Measurements from ENCODE around the gene PIK3AP1.
"Not testable (repeated sequence)": the region's sequence is repeated elsewhere in the genome, so short reads cannot be mapped to it uniquely, and the experiment has no call there.

Gene PIK3AP1

GRCh38 chr10:96747734-96748550 is 27.6 kb upstream of the PIK3AP1 start:
- Histone ChIP-seq H3K4me1 (ENCODE audit: insufficient read depth, low read length) (no peaks in the 10 kb centered on the region), H3K36me3 (ENCODE audit: insufficient read depth, low read length) (no peaks in the 10 kb centered on the region), H3K27me3 (ENCODE audit: control insufficient read depth in 1 of 2, insufficient read depth in 2 of 2, low read length in 2 of 2) (no peaks in the 10 kb centered on the region), H3K4me3 (ENCODE audit: low read depth in 1 of 2, low read length in 2 of 2) (no peak overlapping the region), H3K27ac (ENCODE audit: low read depth, low read length) (no peak overlapping the region), H3K9me3 (ENCODE audit: low read length) (no peaks in the 10 kb centered on the region), H3K9ac (ENCODE audit: low read length) (no peak overlapping the region)

DNA sequence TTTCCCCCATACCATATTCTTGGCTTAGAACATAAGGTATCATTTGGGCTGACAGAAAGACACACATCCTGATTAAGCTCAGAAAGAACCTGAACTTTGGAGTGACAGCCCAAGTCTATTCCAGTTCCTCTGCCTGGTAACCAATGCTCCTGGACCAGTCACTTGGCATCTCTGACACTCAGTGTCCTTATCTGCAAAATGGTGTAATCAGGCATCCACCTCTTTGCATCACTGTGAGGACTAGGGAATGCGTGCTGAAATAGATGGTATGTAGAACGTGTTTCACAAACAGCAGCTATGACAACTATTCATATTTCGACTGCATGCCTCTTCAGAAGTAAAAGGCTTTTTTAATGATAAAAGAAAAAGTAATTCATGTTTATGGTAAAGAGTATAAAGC is 26.2 kb upstream of the PIK3AP1 start:
- Histone ChIP-seq H3K4me3 (ENCODE audit: low read depth in 1 of 2, low read length in 2 of 2) (no peak overlapping the region), H3K27ac (ENCODE audit: low read depth, low read length) (no peak overlapping the region), H3K9ac (ENCODE audit: low read length) (no peak overlapping the region), H3K36me3 (ENCODE audit: insufficient read depth, low read length) (no peaks in the 10 kb centered on the region), H3K27me3 (ENCODE audit: control insufficient read depth in 1 of 2, insufficient read depth in 2 of 2, low read length in 2 of 2) (no peaks in the 10 kb centered on the region), H3K9me3 (ENCODE audit: low read length) (no peaks in the 10 kb centered on the region), H3K4me1 (ENCODE audit: insufficient read depth, low read length) (no peaks in the 10 kb centered on the region)

GRCh38 chr10:96745950-96746349 is 25.6 kb upstream of the PIK3AP1 start:
- Histone ChIP-seq H3K9ac (ENCODE audit: low read length) (no peak overlapping the region), H3K9me3 (ENCODE audit: low read length) (no peaks in the 10 kb centered on the region), H3K4me3 (ENCODE audit: low read depth in 1 of 2, low read length in 2 of 2) (no peak overlapping the region), H3K27ac (ENCODE audit: low read depth, low read length) (no peak overlapping the region), H3K27me3 (ENCODE audit: control insufficient read depth in 1 of 2, insufficient read depth in 2 of 2, low read length in 2 of 2) (no peaks in the 10 kb centered on the region), H3K4me1 (ENCODE audit: insufficient read depth, low read length) (no peaks in the 10 kb centered on the region), H3K36me3 (ENCODE audit: insufficient read depth, low read length) (no peaks in the 10 kb centered on the region)

DNA sequence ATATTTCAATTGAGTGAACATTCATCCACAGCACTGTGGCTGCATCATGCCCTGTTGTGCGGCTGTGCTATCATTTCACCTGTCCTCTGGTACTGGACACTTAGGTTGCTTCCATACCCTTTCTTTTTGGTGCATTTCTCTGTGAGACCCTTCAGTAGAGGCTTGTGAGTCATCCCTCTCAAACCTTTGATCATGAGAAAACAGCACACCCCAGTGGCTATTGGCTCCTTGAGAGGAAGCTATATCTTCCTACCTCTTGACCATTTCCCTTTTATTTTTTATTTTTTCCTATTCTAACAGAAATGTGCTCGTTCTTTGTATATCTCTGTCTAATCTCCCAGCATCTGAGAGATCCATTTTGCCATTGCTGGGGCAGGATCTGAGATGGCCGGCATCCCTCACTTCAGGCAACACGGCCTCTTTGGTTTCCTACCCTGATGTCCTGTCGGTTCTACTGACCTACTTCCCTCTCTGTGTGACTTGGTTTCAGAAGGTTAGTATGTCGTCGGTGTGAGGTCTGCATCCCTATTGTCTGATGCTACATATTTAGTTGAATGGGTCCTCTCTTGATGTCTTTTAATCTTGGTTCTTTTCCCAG is 23.8 kb upstream of the PIK3AP1 start:
- Histone ChIP-seq H3K9me3 (ENCODE audit: low read length) (no peaks in the 10 kb centered on the region), H3K36me3 (ENCODE audit: insufficient read depth, low read length) (no peaks in the 10 kb centered on the region), H3K27ac (ENCODE audit: low read depth, low read length) (no peak overlapping the region)

GRCh38 chr10:96741557-96741956 is 21.2 kb upstream of the PIK3AP1 start:
- not testable (repeated sequence) for H3K27ac ChIP-seq (ENCODE audit: low read depth, low read length); H3K4me1 ChIP-seq (ENCODE audit: insufficient read depth, low read length); H3K9ac ChIP-seq (ENCODE audit: low read length); H3K36me3 ChIP-seq (ENCODE audit: insufficient read depth, low read length); H3K4me3 ChIP-seq (ENCODE audit: low read depth in 1 of 2, low read length in 2 of 2); H3K27me3 ChIP-seq (ENCODE audit: control insufficient read depth in 1 of 2, insufficient read depth in 2 of 2, low read length in 2 of 2); H3K9me3 ChIP-seq (ENCODE audit: low read length)

More for the DNA sequence above, 23.8 kb upstream of the PIK3AP1 start:
- no peaks in the 10 kb centered on the region for H3K27me3 ChIP-seq (ENCODE audit: control insufficient read depth in 1 of 2, insufficient read depth in 2 of 2, low read length in 2 of 2)
- H3K4me1 ChIP-seq (ENCODE audit: insufficient read depth, low read length), result no peaks in the 10 kb centered on the region
- H3K9ac ChIP-seq (ENCODE audit: low read length), result no peak overlapping the region
- no peak overlapping the region for H3K4me3 ChIP-seq (ENCODE audit: low read depth in 1 of 2, low read length in 2 of 2)

DNA sequence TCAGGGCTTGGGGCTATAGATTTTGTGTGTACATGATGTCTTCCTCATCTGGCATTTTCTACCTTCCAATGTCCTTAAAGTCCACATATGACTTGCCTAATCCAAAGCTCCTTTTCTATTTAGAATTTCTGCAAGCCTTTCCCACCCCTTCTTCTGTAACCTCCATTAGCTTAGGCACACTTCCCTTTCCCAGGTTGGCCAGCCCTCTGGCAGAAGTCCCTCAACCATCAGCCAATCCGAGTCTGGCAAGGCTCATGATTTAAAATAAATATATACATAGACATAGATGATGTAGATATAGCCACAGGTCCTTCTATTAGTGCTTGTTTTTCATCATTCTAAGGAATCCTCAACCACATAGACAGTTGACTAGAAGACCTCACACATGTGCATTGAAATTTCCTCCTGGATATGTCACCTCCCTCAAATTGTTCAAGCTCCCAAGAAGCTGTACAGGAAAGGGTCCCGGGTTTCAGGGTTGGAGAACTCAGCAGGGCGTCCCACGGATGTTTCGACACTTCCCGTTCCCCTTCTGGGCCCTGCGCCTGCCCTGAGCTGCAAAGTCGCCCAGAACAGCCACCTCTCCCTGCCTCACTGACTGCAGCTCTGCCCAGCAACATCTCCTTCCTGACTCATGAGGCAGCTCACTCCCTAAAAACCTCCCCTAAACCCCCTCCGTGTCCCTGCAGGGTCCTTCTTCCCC is 20.4 kb upstream of the PIK3AP1 start:
- Histone ChIP-seq H3K4me1 (ENCODE audit: insufficient read depth, low read length) (no peaks in the 10 kb centered on the region), H3K27ac (ENCODE audit: low read depth, low read length) (no peak overlapping the region), H3K27me3 (ENCODE audit: control insufficient read depth in 1 of 2, insufficient read depth in 2 of 2, low read length in 2 of 2) (no peaks in the 10 kb centered on the region), H3K36me3 (ENCODE audit: insufficient read depth, low read length) (no peaks in the 10 kb centered on the region), H3K4me3 (ENCODE audit: low read depth in 1 of 2, low read length in 2 of 2) (no peak overlapping the region), H3K9ac (ENCODE audit: low read length) (no peak overlapping the region), H3K9me3 (ENCODE audit: low read length) (no peaks in the 10 kb centered on the region)

DNA sequence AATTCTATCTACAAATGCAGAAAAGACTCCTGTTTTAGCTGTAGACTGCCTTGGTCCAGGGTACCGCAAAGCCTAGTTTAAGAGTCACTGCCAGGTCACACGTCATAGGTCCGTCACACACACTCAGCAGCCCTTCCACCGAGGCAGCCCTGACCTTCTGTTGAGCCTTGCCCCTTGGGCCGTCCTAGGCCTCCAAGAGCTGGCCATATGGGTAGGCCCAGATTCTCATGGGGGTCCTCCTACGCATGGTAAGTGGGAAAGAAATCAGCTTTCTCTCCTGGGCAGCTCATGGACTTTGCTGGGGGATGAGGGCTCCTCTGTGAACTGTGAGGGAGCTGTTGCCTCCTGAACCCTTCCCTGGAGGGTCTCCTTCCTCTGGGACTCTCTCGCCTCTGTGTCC is 19.8 kb upstream of the PIK3AP1 start:
- Histone ChIP-seq H3K4me3 (ENCODE audit: low read depth in 1 of 2, low read length in 2 of 2) (no peak overlapping the region), H3K27me3 (ENCODE audit: control insufficient read depth in 1 of 2, insufficient read depth in 2 of 2, low read length in 2 of 2) (no peaks in the 10 kb centered on the region), H3K9me3 (ENCODE audit: low read length) (no peaks in the 10 kb centered on the region), H3K36me3 (ENCODE audit: insufficient read depth, low read length) (no peaks in the 10 kb centered on the region), H3K9ac (ENCODE audit: low read length) (no peak overlapping the region), H3K27ac (ENCODE audit: low read depth, low read length) (no peak overlapping the region), H3K4me1 (ENCODE audit: insufficient read depth, low read length) (no peaks in the 10 kb centered on the region)

- not testable (repeated sequence) for H3K9me3 ChIP-seq (ENCODE audit: low read length); H3K9ac ChIP-seq (ENCODE audit: low read length); H3K27ac ChIP-seq (ENCODE audit: low read depth, low read length); H3K36me3 ChIP-seq (ENCODE audit: insufficient read depth, low read length); H3K4me3 ChIP-seq (ENCODE audit: low read depth in 1 of 2, low read length in 2 of 2); H3K4me1 ChIP-seq (ENCODE audit: insufficient read depth, low read length); H3K27me3 ChIP-seq (ENCODE audit: control insufficient read depth in 1 of 2, insufficient read depth in 2 of 2, low read length in 2 of 2)
Measured at GRCh38 chr10:96737307-96737902, 17.1 kb upstream of the PIK3AP1 start.

DNA sequence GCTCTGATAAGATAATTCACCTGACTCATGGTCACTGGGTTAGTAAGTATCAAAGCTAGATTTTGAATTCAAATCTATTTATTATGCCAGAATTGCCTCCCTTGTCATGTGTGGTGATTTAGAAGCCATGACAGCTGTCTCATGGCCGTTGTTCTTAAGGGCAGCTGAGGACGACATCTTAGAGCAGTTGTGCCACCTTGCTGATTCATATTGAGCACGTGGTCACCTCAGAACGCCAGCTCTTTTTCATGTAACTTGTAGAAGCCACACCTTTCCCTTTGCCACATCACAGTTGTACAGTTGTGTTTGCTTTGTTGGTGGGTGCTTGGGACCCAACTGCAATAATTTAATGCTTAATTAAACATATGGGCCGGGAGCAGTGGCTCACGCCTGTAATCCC is 4.3 kb upstream of the PIK3AP1 start:
- H3K9me3 ChIP-seq (ENCODE audit: low read length), result no peaks in the 10 kb centered on the region
- no peak overlapping the region for H3K9ac ChIP-seq (ENCODE audit: low read length)
- peaks cover 5 to 7% of the 10 kb centered on the region in 2 donors for H3K27me3 ChIP-seq (ENCODE audit: control insufficient read depth in 1 of 2, insufficient read depth in 2 of 2, low read length in 2 of 2)
- no peak overlapping the region for H3K27ac ChIP-seq (ENCODE audit: low read depth, low read length)
- peaks cover 9% of the 10 kb centered on the region for H3K4me1 ChIP-seq (ENCODE audit: insufficient read depth, low read length)
- H3K36me3 ChIP-seq (ENCODE audit: insufficient read depth, low read length), result no peaks in the 10 kb centered on the region
- H3K4me3 ChIP-seq (ENCODE audit: low read depth in 1 of 2, low read length in 2 of 2), result no peak overlapping the region

DNA sequence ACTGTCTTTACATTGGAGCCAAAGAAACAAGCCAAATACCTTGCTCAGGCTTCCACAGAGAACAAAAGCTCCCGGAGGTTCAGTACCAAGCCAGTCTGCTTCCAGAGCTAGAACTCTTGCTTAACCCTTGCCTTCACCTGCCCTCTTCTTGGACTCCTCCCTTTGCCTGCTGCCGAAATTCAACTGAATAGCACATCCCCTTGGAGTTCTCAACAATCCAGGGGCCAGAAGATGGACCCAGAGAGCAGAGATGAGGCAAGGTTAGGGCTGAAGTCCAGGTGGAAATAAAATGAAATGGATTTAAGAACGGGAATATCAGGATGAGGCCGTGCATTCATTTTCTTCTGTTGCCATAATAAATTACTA is 876 bp upstream of the PIK3AP1 start:
- Histone ChIP-seq H3K27ac (ENCODE audit: low read depth, low read length) (no peak overlapping the region), H3K36me3 (ENCODE audit: insufficient read depth, low read length) (no peaks in the 10 kb centered on the region), H3K9ac (ENCODE audit: low read length) (no peak overlapping the region), H3K4me1 (ENCODE audit: insufficient read depth, low read length) (peaks cover 9% of the 10 kb centered on the region), H3K4me3 (ENCODE audit: low read depth in 1 of 2, low read length in 2 of 2) (peak overlapping the region in 1 of 2 donors; percentile 63), H3K9me3 (ENCODE audit: low read length) (no peaks in the 10 kb centered on the region), H3K27me3 (ENCODE audit: control insufficient read depth in 1 of 2, insufficient read depth in 2 of 2, low read length in 2 of 2) (peaks cover 5 to 7% of the 10 kb centered on the region in 2 donors)

DNA sequence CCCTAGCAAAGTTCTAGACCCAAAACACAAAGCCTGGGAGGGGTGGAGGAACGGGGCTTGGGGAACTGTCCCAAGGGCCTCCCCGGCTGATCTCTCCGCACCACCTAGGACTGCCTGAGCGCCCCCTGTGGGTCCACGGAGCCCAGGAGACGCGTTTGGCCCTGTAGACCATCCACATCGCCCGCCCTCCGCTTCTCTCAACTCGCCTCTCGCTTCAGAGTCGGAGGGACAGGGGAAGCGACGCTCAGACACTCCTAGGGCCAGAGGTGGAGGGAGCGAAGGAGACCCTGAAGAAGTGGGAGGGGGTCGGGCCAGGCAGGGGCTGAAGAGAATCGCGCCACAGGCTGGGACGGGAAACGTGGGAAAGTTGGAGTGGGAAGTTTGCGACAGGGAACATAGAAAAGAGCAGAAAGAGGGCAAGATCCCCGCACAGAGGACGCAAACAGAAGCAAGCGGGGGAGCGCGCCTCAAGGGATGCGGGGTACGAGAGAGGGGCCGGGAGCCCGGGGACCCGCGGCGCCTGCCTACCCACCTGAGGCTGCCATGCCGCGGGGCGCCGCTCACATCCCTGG is 378 bp downstream of the PIK3AP1 start:
- Histone ChIP-seq H3K27me3 (ENCODE audit: control insufficient read depth in 1 of 2, insufficient read depth in 2 of 2, low read length in 2 of 2) (peaks cover 5 to 7% of the 10 kb centered on the region in 2 donors), H3K4me3 (ENCODE audit: low read depth in 1 of 2, low read length in 2 of 2) (peak overlapping the region; percentile 20 to 63), H3K27ac (ENCODE audit: low read depth, low read length) (no peak overlapping the region), H3K9me3 (ENCODE audit: low read length) (no peaks in the 10 kb centered on the region), H3K4me1 (ENCODE audit: insufficient read depth, low read length) (peaks cover 9% of the 10 kb centered on the region), H3K9ac (ENCODE audit: low read length) (no peak overlapping the region), H3K36me3 (ENCODE audit: insufficient read depth, low read length) (no peaks in the 10 kb centered on the region)
